ENCODE data around the gene ACP5. TPM values are rescaled to one million over a fixed set of nuclear protein-coding genes. Genes with fewer than 3 reads are reported as not detected.

ACP5 gene
- total and polyA plus RNA-seq, 2 of the 8 experiments (the other 6 are each of a cell fraction or from before 2014, with no cell fraction given): 9.0 to 14.3 TPM

GRCh38 chr19:11554160-11554559, 23.3 kb downstream of the ACP5 start:
- ChIA-PET POLR2A (ENCODE audit: partially characterized antibody) (interaction anchor here (0.6 kb wide), 1 partner anchor 1300 kb away, joined by 3 read pairs; no protein-coding TSS in a partner anchor), CTCF (ENCODE audit: partially characterized antibody) (interaction anchor here (0.8 to 1.4 kb wide), 2 partner anchors 18 to 208 kb away, joined by 4 to 8 read pairs; partner anchors contain the start of gene TMEM205)
- Histone ChIP-seq H4K8ac (ENCODE audit: extremely low read depth, insufficient read depth, low read length) (no peak overlapping the region), H2AK5ac (ENCODE audit: low read depth, low read length) (no peak overlapping the region), H3K4me1 (replicated peaks in 1 of 4; ENCODE audit: control insufficient read depth in 3 of 4, insufficient read depth in 4 of 4, low read length in 3 of 4) (peaks cover 0 to 8% (median 0%) of the 10 kb centered on the region in 4 experiments; a peak in 3 of 7 replicates), H2AFZ (ENCODE audit: low read length) (no peak overlapping the region), H2BK5ac (ENCODE audit: low read depth, low read length) (no peak overlapping the region), H3K14ac (ENCODE audit: insufficient read length) (no peak overlapping the region), H3K4me2 (ENCODE audit: insufficient read depth in 1 of 2, low read depth in 2 of 2, low read length in 2 of 2) (no peak overlapping the region), H3K9ac (replicated peaks in 1 of 4; ENCODE audit: extremely low read depth in 1 of 4, low read depth in 3 of 4, low read length in 3 of 4) (no peak overlapping the region), H3K4ac (replicated peaks; ENCODE audit: insufficient read length, low read depth, low read length) (no peak overlapping the region), H3K18ac (ENCODE audit: extremely low read depth, low read length) (no peak overlapping the region), H3K4me3 (ENCODE audit: extremely low read depth in 1 of 4, insufficient read depth in 2 of 4, low read depth in 3 of 4, low read length in 4 of 4) (no peak overlapping the region), H3K56ac (replicated peaks; ENCODE audit: insufficient read length, low read depth, low read length) (no peak overlapping the region), H3K27ac (ENCODE audit: low read depth, low read length) (no peak overlapping the region), H3K23ac (ENCODE audit: insufficient read length) (no peak overlapping the region), H3K9me3 (ENCODE audit: insufficient read depth in 2 of 2, low read depth in 1 of 2, low read length in 1 of 2) (no peaks in the 10 kb centered on the region), H3K36me3 (ENCODE audit: control insufficient read depth in 2 of 4, insufficient read depth in 4 of 4, low read length in 3 of 4) (peaks cover 0 to 21% (median 14%) of the 10 kb centered on the region in 4 experiments; a peak in 5 of 8 replicates), H3K79me1 (ENCODE audit: low read depth, low read length) (peaks cover 14% of the 10 kb centered on the region), H3K23me2 (ENCODE audit: low read depth, low read length) (peaks cover 7% of the 10 kb centered on the region; the same call in 1 of the 2 replicates), H2BK20ac (ENCODE audit: low read length) (no peak overlapping the region), H2BK15ac (ENCODE audit: low read length) (no peak overlapping the region), H4K91ac (replicated peaks; ENCODE audit: insufficient read length, low read length) (no peak overlapping the region), H3K27me3 (replicated peaks in 1 of 4; ENCODE audit: control insufficient read depth in 3 of 4, extremely low read depth in 1 of 4, insufficient read depth in 3 of 4, low read length in 3 of 4) (no peaks in the 10 kb centered on the region), H2BK120ac (replicated peaks; ENCODE audit: low read depth, low read length) (no peak overlapping the region), H3K79me2 (ENCODE audit: control insufficient read depth in 1 of 2, insufficient read depth in 2 of 2, low read length in 2 of 2) (peaks cover 4 to 33% of the 10 kb centered on the region in 2 experiments; a peak in 3 of 4 replicates), H4K5ac (ENCODE audit: insufficient read length, low read depth, low read length) (no peak overlapping the region), H4K20me1 (replicated peaks in 1 of 2; ENCODE audit: control insufficient read depth in 1 of 2, insufficient read depth in 2 of 2, low read length in 2 of 2) (peaks cover 2 to 26% of the 10 kb centered on the region in 2 experiments), H2BK12ac (ENCODE audit: low read depth, low read length) (no peak overlapping the region)
- no peak for FAIRE-seq
- no peak for DNase-seq (ENCODE audit: low read depth in 1 of 2, low spot score in 2 of 2)
- TF ChIP-seq SIN3A (conservative IDR thresholded peaks at IDR 0.05 in 1 of 2, IDR thresholded peaks at IDR 0.05 in 1 of 2; ENCODE audit: low read depth in 1 of 2, low read length in 2 of 2) (no peak), EGR1 (IDR thresholded peaks at IDR 0.05; ENCODE audit: borderline replicate concordance, low read depth, low read length) (no peak), RBBP5 (IDR thresholded peaks at IDR 0.05; ENCODE audit: borderline replicate concordance, low read depth, low read length) (no peak), GTF2F1 (IDR thresholded peaks at IDR 0.05; ENCODE audit: borderline replicate concordance, low read depth, low read length) (no peak), BACH1 (IDR thresholded peaks at IDR 0.05; ENCODE audit: low read length) (no peak), TCF12 (IDR thresholded peaks at IDR 0.05; ENCODE audit: low read depth, low read length) (no peak), JUND (IDR thresholded peaks at IDR 0.05; ENCODE audit: low read length) (no peak), YY1 (IDR thresholded peaks at IDR 0.05; ENCODE audit: low read depth, low read length) (no peak), CTCF (IDR thresholded peaks at IDR 0.05; ENCODE audit: control extremely low read depth in 1 of 3, insufficient read depth in 1 of 3, low read depth in 1 of 3, low read length in 3 of 3) (no peak), KDM5A (IDR thresholded peaks at IDR 0.05; ENCODE audit: low read length) (no peak), RNF2 (IDR thresholded peaks at IDR 0.05; ENCODE audit: borderline replicate concordance, low read depth, low read length, missing control alignments, poor library complexity, severe bottlenecking) (no peak)
- 93% methylated on average over 12 of the region's 12 CpGs; no CpG with 5 or more reads in 1 of the 2 experiments for WGBS, 2 experiments (ENCODE audit: extremely low coverage in 1 of 2, insufficient coverage in 1 of 2, insufficient read length in 1 of 2, insufficient replicate concordance in 2 of 2, low coverage in 1 of 2, low lambda C conversion rate in 2 of 2, missing lambda C conversion rate in 1 of 2)

Data from H1 (cell line).